Peyer's patch (tissue), 4 donors: ENCODE data around the gene NFKBIB.
"Not testable (repeated sequence)": the region's sequence is repeated elsewhere in the genome, so short reads cannot be mapped to it uniquely, and the experiment has no call there.

ENCODE experiments used
- CTCF ChIP-seq, 6 experiments: fragments of 450-650 bp in 4 of 6; fragments of 200-600 bp in 2 of 6; sonication (generic) in 1 of 6; IDR thresholded peaks; one replicate each; pipeline ENCODE4 v1.5.1; 2017 to 2019; ENCODE audit warnings: antibody characterized with exemption in 6 of 6, mild to moderate bottlenecking in 3 of 6, moderate library complexity in 1 of 6
- POLR2A ChIP-seq, 2 donors: fragments of 450-650 bp; IDR thresholded peaks; one replicate each; pipeline ENCODE4 v1.5.1; 2017; ENCODE audit warnings: antibody characterized with exemption in 2 of 2, mild to moderate bottlenecking in 2 of 2, moderate library complexity in 2 of 2

DNA sequence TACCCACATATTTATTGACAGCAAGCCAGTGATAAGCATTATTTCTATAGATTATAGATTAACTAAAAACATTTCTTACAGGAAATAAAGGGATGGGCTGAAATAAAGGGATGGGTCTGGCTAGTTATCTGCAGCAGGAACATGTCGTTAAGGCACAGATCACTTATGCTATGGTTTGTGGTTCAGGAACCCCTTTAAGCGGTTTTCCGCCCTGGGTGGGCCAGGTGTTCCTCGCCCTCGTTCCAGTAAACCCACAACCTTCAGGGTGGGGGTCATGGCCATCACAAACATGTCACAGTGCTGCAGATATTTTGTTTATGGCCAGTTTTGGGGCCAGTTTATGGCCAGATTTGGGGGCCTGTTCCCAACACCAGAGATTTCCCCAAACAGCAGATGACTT, 41.7 kb downstream of the NFKBIB start:
- TF ChIP-seq CTCF, POLR2A (IDR thresholded peaks at IDR 0.05): not testable (repeated sequence)
